Neutrophil (primary cell): ENCODE data around the gene NRK.

ENCODE experiments used
- H3K27ac ChIP-seq: fragments of 200-600 bp; sonication (generic); 2 replicates; pipeline ENCODE4 v1.5.1; 2016; ENCODE audit warnings: mild to moderate bottlenecking, moderate library complexity
- H3K27me3 ChIP-seq: fragments of 200-600 bp; sonication (generic); 2 replicates; pipeline ENCODE4 v1.6.0; 2016; ENCODE audit warnings: mild to moderate bottlenecking
- H3K36me3 ChIP-seq: fragments of 200-600 bp; sonication (generic); 2 replicates; pipeline ENCODE4 v1.5.1; 2017
- H3K4me1 ChIP-seq, 2 experiments: fragments of 200-600 bp in 1 of 2; sonication (generic) in 1 of 2; 1 replicate in 1 of 2; 2 replicates in 1 of 2; pipeline versions ENCODE4 v1.5.1 to v1.6.1; 2013 to 2016; ENCODE audit warnings: low read depth in 1 of 2, low read length in 1 of 2, mild to moderate bottlenecking in 1 of 2, moderate library complexity in 1 of 2; ENCODE audit not compliant: control insufficient read depth in 1 of 2, insufficient read depth in 1 of 2
- H3K4me3 ChIP-seq, 2 experiments: fragments of 200-600 bp in 1 of 2; sonication (generic) in 1 of 2; 1 replicate in 1 of 2; 2 replicates in 1 of 2; pipeline ENCODE4 v1.5.1; 2013 to 2016; ENCODE audit warnings: low read depth in 1 of 2, low read length in 1 of 2, mild to moderate bottlenecking in 1 of 2, moderate library complexity in 1 of 2
- H3K9me3 ChIP-seq: fragments of 200-600 bp; sonication (generic); 2 replicates; pipeline ENCODE4 v1.5.1; 2016
- TF ChIP-seq, protein P1 (sequence below): fragments of 200-600 bp; sonication (generic); IDR thresholded peaks from 2 replicates; pipeline ENCODE4 v1.5.1; 2016; ENCODE audit warnings: antibody characterized with exemption

NRK gene

DNA sequence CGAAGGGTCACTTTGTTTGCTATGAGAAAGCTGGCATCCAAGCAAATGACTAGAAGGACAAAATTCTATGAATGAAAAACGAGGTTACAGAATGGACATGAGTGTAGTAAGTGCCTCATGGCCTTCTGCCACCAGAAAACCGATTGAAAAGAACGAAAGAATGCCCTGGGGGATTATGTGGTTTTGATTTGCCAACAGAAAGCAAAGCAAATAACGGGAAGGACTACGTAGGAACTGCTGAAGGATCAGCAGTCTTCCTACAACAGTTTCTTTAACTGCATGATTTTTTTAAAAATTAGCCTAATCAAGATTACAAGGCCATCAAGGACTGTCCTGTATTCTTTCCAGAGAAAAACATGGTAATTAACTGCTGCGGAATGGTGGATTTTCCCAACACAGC is 50.6 kb downstream of the NRK start:
- Histone ChIP-seq H3K4me1 (no peaks in the 10 kb centered on the region), H3K36me3 (no peaks in the 10 kb centered on the region), H3K27ac (no peak overlapping the region), H3K4me3 (no peak overlapping the region), H3K27me3 (no peaks in the 10 kb centered on the region), H3K9me3 (no peaks in the 10 kb centered on the region)
- TF ChIP-seq, protein P1, sequence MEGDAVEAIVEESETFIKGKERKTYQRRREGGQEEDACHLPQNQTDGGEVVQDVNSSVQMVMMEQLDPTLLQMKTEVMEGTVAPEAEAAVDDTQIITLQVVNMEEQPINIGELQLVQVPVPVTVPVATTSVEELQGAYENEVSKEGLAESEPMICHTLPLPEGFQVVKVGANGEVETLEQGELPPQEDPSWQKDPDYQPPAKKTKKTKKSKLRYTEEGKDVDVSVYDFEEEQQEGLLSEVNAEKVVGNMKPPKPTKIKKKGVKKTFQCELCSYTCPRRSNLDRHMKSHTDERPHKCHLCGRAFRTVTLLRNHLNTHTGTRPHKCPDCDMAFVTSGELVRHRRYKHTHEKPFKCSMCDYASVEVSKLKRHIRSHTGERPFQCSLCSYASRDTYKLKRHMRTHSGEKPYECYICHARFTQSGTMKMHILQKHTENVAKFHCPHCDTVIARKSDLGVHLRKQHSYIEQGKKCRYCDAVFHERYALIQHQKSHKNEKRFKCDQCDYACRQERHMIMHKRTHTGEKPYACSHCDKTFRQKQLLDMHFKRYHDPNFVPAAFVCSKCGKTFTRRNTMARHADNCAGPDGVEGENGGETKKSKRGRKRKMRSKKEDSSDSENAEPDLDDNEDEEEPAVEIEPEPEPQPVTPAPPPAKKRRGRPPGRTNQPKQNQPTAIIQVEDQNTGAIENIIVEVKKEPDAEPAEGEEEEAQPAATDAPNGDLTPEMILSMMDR: no peak

DNA sequence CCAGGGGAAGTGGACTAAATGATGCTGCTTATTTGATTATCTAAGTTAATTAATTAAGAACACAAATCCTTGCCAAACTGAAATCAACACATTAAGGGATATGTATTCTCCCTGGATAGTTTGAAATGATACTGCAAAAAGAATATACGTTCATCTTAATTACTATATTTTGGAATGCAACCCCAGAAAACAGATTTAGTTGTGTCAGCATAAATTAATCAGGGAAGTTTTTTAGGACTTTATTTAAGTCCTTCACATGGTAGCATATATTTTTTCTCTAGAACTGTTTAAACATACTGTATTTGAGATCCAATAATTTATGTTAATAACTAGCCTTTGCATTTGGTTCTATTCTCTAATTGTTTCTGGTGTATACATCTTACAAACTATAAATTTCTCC is 52.5 kb downstream of the NRK start:
- Histone ChIP-seq H3K4me3 (no peak overlapping the region), H3K27ac (no peak overlapping the region), H3K4me1 (no peaks in the 10 kb centered on the region), H3K27me3 (no peaks in the 10 kb centered on the region), H3K9me3 (no peaks in the 10 kb centered on the region), H3K36me3 (no peaks in the 10 kb centered on the region)
- TF ChIP-seq, protein P1: no peak

DNA sequence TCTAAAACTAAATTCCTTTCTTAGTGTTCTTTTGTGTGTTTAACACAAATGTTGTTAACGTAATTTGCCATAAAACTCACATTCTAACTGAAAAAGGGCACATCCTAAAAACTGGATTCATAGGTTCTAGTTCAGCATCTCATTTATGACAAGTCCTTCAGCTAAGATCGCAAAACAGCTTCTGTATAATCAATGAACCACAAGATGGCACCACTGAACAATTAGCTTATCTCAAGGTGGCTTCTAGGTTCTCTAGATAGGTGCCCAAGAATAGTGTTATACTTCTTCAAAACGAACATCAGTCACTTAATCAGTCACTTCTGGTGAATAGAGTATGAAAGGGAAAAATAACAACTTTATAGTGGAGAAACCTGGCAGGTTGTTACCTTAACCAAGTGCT is 54.3 kb downstream of the NRK start:
- TF ChIP-seq, protein P1: no peak
- H3K27me3 ChIP-seq: no peaks in the 10 kb centered on the region
- no peaks in the 10 kb centered on the region for H3K9me3 ChIP-seq

DNA sequence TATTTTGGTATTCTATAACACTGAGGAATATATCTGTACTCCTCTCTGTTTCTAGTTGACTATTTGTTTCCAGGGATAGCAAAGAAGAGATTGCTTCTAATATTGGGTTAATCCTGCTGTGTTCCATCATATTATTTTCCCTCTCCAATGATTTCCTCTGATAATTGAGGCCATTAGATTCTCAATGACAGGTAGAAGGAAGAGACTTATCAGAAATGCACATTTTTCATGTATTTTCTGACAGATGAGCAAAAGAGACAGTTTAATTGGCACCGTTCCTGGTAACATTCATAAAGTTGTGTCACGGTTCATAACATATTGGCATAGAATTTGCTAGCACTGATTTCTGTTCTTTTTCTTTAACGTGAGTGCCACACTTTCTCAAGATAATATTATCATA is 58.2 kb downstream of the NRK start:
- no peaks in the 10 kb centered on the region for H3K36me3 ChIP-seq
- no peak overlapping the region for H3K27ac ChIP-seq
- no peak overlapping the region for H3K4me3 ChIP-seq
- H3K27me3 ChIP-seq: no peaks in the 10 kb centered on the region
- H3K4me1 ChIP-seq: no peaks in the 10 kb centered on the region
- TF ChIP-seq, protein P1: no peak
- no peaks in the 10 kb centered on the region for H3K9me3 ChIP-seq

More for the DNA sequence above, 54.3 kb downstream of the NRK start:
- H3K36me3 ChIP-seq: no peaks in the 10 kb centered on the region
- no peaks in the 10 kb centered on the region for H3K4me1 ChIP-seq
- H3K4me3 ChIP-seq: no peak overlapping the region
- H3K27ac ChIP-seq: no peak overlapping the region

DNA sequence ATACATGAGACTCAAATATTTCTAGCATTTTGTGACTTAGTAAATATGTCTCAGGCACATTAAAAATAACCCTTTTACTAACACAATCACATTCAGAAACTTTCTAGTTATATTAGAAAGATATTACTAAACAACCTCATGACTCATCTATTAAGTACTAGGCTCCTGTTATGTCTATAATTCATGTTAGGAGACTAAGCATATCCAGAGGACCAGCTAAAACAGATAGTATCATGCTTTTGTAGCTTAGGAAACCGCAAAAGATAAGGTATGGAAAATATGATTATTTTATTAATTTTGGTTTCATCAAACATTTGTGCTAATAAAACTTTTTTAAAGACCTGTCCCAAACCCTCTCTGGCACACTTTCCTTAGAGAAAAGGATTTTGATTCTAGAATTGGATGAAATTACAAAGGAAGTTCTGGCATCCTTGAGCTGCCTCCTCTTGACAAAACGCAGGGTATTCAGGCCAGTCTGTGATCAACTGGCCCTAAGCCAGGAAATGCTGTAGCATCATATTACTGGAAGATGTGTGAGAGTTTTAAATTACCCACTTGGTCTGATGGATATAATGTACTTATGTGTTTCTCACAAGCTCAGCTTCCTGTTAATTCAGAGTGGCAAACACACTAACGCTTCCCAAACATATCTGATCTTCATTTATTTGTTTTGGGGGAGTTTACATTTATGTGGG is 60.4 kb downstream of the NRK start:
- no peaks in the 10 kb centered on the region for H3K9me3 ChIP-seq
- no peak overlapping the region for H3K27ac ChIP-seq
- no peaks in the 10 kb centered on the region for H3K36me3 ChIP-seq
- no peaks in the 10 kb centered on the region for H3K27me3 ChIP-seq
- H3K4me3 ChIP-seq: no peak overlapping the region
- no peaks in the 10 kb centered on the region for H3K4me1 ChIP-seq
- TF ChIP-seq, protein P1: no peak
